Activated B cell treated with CpG ODN at 0.5 μM for 24 hours (primary cell): Measurements from ENCODE around the gene ABCD4. TPM values are rescaled to one million over a fixed set of nuclear protein-coding genes. Genes with fewer than 3 reads are reported as not detected.
A peak's percentile ranks its signal among the peaks of the same experiment; 100 is the strongest.

Experiments
- ATAC-seq: fragments of 200-7000 bp; cut with Tn5 transposase; one replicate; pipeline ENCODE4 v1.10.0; 2021; ENCODE audit warnings: low read depth, mild to moderate bottlenecking, moderate library complexity
- CTCF ChIA-PET: fragments of 350-600 bp; sonication (Branson Sonifier 250); formaldehyde crosslinking; loops from one replicate; lab custom pipeline; 2021; ENCODE audit warnings: antibody characterized with exemption; lab: Charles Lee
- POLR2A ChIA-PET: fragments of 350-600 bp; sonication (Branson Sonifier 250); formaldehyde crosslinking; loops from one replicate; lab custom pipeline; 2021; ENCODE audit warnings: antibody characterized with exemption; lab: Charles Lee
- DNase-seq: peaks from one replicate; pipeline ENCODE4 v3.0.0; 2022
- H3K27ac Mint-ChIP-seq: one replicate; pipeline ENCODE4 v1.8.0; 2020; ENCODE audit warnings: mixed read lengths
- H3K27me3 Mint-ChIP-seq: one replicate; pipeline ENCODE4 v1.8.0; 2021; ENCODE audit warnings: mixed read lengths
- H3K36me3 Mint-ChIP-seq: one replicate; pipeline ENCODE4 v1.8.0; 2021; ENCODE audit warnings: low read depth, mixed read lengths
- H3K4me1 Mint-ChIP-seq: one replicate; pipeline ENCODE4 v1.8.0; 2021; ENCODE audit warnings: mixed read lengths
- H3K4me3 Mint-ChIP-seq: one replicate; pipeline ENCODE4 v1.8.0; 2020; ENCODE audit warnings: mild to moderate bottlenecking, mixed read lengths
- H3K9me3 Mint-ChIP-seq: one replicate; pipeline ENCODE4 v1.8.0; 2020; ENCODE audit warnings: mixed read lengths
- CTCF ChIP-seq: fragments of 200-600 bp; IDR thresholded peaks from one replicate; pipeline ENCODE4 v1.8.0; 2022; ENCODE audit warnings: antibody characterized with exemption, mild to moderate bottlenecking
- intact Hi-C: fragments of 100-400 bp; cut with micrococcal nuclease; formaldehyde crosslinking; loops from one replicate; pipeline ENCODE4 v1.15.1; 2024
- total RNA-seq: library from RNA; stranded (reverse); gene quantifications from 2 replicates; pipeline ENCODE4 v1.2.3, GENCODE V29; 2022

The ABCD4 gene
- total RNA-seq, 1 donor from 2014 or later: 78.4 TPM

GRCh38 chr14:74302152-74302628 lies 544 bp downstream of the ABCD4 start:
- no peaks in the 10 kb centered on the region for H3K27me3 Mint-ChIP-seq
- H3K4me1 Mint-ChIP-seq: peaks cover 26% of the 10 kb centered on the region
- POLR2A ChIA-PET: interaction anchor here (0.8 to 1.0 kb wide), 2 partner anchors 191 to 1244 kb away, joined by 3 to 5 read pairs; partner anchors contain the start of genes ISCA2, NPC2 and RBM25
- intact Hi-C loops: loop anchor here (1.0 to 10.0 kb wide), 4 partner anchors 45 to 993 kb away; partner anchors contain the start of gene DLST
- peak overlapping the region; percentile 94 for H3K27ac Mint-ChIP-seq
- H3K36me3 Mint-ChIP-seq: peaks cover 30% of the 10 kb centered on the region
- no peak for DNase-seq
- H3K9me3 Mint-ChIP-seq: no peaks in the 10 kb centered on the region
- peak; percentile 47 for ATAC-seq
- TF ChIP-seq CTCF: no peak
- CTCF ChIA-PET: interaction anchor here (0.6 to 1.7 kb wide), 2 partner anchors 177 to 191 kb away, joined by 3 to 4 read pairs; partner anchors contain the start of genes ISCA2 and NPC2
- H3K4me3 Mint-ChIP-seq: peak overlapping the region; percentile 96

- CTCF ChIA-PET: no interaction called here
- Mint-ChIP-seq H3K27me3 (no peaks in the 10 kb centered on the region), H3K4me1 (peaks cover 26% of the 10 kb centered on the region), H3K9me3 (no peaks in the 10 kb centered on the region), H3K27ac (peak overlapping the region; percentile 3), H3K36me3 (peaks cover 33% of the 10 kb centered on the region), H3K4me3 (peak overlapping the region; percentile 96)
- no peak for TF ChIP-seq CTCF
- ATAC-seq (no peak), DNase-seq (no peak)
- intact Hi-C loops: loop anchor here (1.0 to 10.0 kb wide), 4 partner anchors 45 to 993 kb away; partner anchors contain the start of gene DLST
- POLR2A ChIA-PET: interaction anchor here (0.8 kb wide), 1 partner anchor 1244 kb away, joined by 3 read pairs; the partner anchor contains the start of gene RBM25
These were observed 1.1 kb downstream of the ABCD4 start for GRCh38 chr14:74301594-74302151.

GRCh38 chr14:74299061-74299545 lies 3.6 kb downstream of the ABCD4 start:
- H3K9me3 Mint-ChIP-seq: no peaks in the 10 kb centered on the region
- ATAC-seq (no peak), DNase-seq (no peak)
- intact Hi-C loops: no loop called here
- TF ChIP-seq CTCF: no peak
- no peak overlapping the region for H3K27ac Mint-ChIP-seq
- peaks cover 26% of the 10 kb centered on the region for H3K4me1 Mint-ChIP-seq
- ChIA-PET POLR2A (no interaction called here), CTCF (no interaction called here)
- H3K4me3 Mint-ChIP-seq: no peak overlapping the region
- no peaks in the 10 kb centered on the region for H3K27me3 Mint-ChIP-seq
- peaks cover 56% of the 10 kb centered on the region for H3K36me3 Mint-ChIP-seq

- CTCF ChIA-PET: interaction anchor here (0.5 kb wide), 1 partner anchor 608 kb away, joined by 3 read pairs; no protein-coding TSS in a partner anchor
- no peaks in the 10 kb centered on the region for H3K9me3 Mint-ChIP-seq
- H3K27ac Mint-ChIP-seq: no peak overlapping the region
- no peak overlapping the region for H3K4me3 Mint-ChIP-seq
- POLR2A ChIA-PET: interaction anchor here (0.6 kb wide), 1 partner anchor 625 kb away, joined by 3 read pairs; the partner anchor contains the start of gene RPS6KL1
- no peaks in the 10 kb centered on the region for H3K27me3 Mint-ChIP-seq
- TF ChIP-seq CTCF: no peak
- H3K36me3 Mint-ChIP-seq: peaks cover 60% of the 10 kb centered on the region
- H3K4me1 Mint-ChIP-seq: peaks cover 20% of the 10 kb centered on the region
- ATAC-seq (no peak), DNase-seq (no peak)
- intact Hi-C loops: no loop called here
These were observed 4.7 kb downstream of the ABCD4 start for GRCh38 chr14:74297986-74298385.

- Mint-ChIP-seq H3K36me3 (peaks cover 75% of the 10 kb centered on the region), H3K4me1 (peaks cover 5% of the 10 kb centered on the region), H3K27ac (no peak overlapping the region), H3K4me3 (no peak overlapping the region), H3K27me3 (no peaks in the 10 kb centered on the region), H3K9me3 (no peaks in the 10 kb centered on the region)
- ATAC-seq: no peak
- CTCF ChIA-PET: no interaction called here
- no peak for DNase-seq
- POLR2A ChIA-PET: no interaction called here
- TF ChIP-seq CTCF: no peak
- intact Hi-C loops: no loop called here
These were observed 6.7 kb downstream of the ABCD4 start for GRCh38 chr14:74296037-74296467.
